HG02852 (cell line): Measurements from ENCODE around the gene SHOC2.

ENCODE experiments used
- ATAC-seq: cut with Tn5 transposase; IDR thresholded peaks from one replicate; pipeline ENCODE4 v1.9.1; 2021; ENCODE audit warnings: mild to moderate bottlenecking, moderate library complexity; ENCODE audit not compliant: unreplicated experiment

The SHOC2 gene

DNA sequence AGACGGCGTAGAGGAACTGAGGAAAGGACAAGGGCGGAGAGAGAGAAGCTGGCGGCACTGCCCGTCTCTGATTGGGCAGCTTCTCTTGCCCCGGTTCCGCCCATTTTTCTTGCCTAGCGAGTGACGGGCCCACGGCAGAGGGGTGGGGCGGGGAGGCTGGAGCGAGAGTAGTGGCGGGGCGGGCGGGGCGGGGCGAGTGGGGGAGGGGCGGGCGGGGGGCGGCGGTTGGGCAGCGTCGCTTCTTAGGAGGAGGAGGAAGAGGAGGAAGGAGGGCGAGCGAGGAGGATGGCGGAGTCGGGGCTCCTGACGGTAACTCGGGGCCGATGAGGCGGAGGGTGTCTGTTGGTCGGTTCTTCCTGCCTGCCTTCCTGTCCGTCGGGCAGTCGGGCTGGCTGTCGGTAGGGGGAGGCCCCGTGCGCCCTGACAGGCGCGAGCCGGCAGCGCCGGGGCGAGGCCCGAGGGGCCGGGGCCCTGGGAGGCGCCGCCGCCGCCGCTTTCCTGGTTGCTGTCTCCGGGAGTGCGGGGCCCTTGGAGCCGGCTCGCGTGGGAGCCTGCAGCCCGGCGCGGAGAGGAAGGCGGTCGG is at the start of gene SHOC2:
Gene SHOC2 (plus strand): TSS at position 256 of the 583 bp plus-strand sequence. CDS start 44,755 bp downstream, outside the sequence.
- peak; percentile 9 for ATAC-seq

DNA sequence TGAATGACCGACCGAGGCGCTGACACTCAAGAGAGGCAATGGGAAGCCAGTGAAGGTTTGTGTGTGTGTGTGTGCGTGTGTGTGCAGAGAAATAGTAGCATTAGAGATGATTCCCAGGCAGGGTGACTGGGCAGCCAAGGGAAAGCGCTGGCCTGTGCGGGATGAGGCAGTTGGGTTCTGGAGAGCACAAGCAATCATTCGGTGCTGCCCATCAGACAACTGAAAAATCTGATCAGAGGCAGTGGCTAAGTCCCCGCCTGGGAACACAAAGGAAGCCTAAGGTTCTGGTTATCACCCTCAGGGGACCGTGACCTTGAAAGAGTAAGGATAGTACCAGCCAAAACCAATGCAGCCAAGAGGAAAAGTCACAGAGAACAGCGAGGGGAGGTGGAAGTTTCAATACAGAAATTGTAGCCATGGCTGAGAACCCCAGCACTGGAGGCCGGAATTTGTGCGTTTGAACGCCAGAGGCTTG is 48.5 kb upstream of the SHOC2 start:
- no peak for ATAC-seq

- peak; percentile 78 for ATAC-seq
These were observed 47.9 kb upstream of the SHOC2 start, which contains the start of gene PDCD4 for GRCh38 chr10:110871298-110872084. Gene PDCD4 (plus strand): TSS chr10:110871928. CDS start chr10:110876028, 4,100 bp downstream.

GRCh38 chr10:110872145-110872983 is 47.0 kb upstream of the SHOC2 start:
- ATAC-seq = peak; percentile 42

DNA sequence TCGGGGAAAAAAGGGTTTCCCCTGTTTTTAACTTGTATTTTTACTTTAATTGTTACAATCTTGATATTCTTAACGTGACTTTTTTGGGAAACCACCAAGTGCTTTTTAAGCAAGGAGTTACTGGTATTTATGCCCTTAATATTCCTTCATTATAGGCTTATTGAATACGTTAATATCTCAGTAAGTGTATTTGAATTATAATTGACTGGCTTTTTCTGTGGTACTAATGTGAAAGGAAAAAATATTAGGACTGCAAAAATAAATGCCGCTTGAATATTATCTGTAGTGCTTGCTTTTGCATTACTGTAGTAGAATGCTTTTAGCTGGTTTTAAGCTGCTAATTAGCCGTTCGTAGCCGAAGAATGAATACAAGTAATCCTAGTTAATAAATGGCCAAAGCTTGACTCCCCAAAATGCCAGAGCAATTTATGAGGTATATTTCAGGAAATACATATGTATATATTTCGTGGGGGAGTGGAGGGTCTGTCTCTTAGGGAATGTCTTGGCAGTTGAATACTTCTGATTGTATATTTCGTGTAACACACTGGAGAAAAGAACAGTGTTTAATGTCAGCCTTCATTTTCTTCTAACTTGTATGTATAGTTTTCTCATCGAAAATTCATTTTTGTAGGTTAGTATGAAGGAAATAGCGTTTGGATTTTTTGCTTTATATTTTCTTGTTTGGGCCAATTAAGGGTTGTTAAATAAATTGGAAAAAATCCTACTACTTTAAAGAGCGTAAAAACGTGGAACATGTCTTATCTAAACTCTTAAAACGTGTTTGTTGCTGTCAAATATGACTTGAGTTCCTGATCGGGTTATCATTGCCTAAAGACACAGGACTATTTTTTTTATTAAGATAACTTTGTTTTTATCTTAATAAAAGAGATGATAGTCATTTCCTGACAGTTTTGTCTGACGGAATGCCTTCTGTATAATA is 46.1 kb upstream of the SHOC2 start:
- no peak for ATAC-seq

GRCh38 chr10:110873951-110874350 is 45.5 kb upstream of the SHOC2 start:
- ATAC-seq = no peak

DNA sequence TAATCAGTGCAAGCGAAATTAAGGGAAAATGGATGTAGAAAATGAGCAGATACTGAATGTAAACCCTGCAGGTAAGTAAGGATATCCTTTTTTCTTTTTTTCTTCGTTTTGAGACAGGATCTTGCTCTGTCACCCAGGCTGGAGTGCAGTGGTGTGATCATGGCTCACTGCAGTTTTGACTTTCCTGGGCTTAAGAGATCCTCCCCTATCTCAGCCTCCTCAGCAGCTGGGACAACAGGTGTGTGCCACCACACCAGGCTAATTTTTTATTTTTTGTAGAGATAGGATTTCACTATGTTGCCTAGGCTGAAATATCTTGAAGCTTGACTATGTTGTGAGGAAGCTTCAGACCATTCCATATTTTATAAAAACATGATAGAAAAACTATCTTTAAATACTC is 43.4 kb upstream of the SHOC2 start:
- no peak for ATAC-seq

GRCh38 chr10:110876788-110877187 is 42.6 kb upstream of the SHOC2 start:
- ATAC-seq = no peak

- ATAC-seq = no peak
These were observed 39.4 kb upstream of the SHOC2 start for GRCh38 chr10:110880012-110880411.

DNA sequence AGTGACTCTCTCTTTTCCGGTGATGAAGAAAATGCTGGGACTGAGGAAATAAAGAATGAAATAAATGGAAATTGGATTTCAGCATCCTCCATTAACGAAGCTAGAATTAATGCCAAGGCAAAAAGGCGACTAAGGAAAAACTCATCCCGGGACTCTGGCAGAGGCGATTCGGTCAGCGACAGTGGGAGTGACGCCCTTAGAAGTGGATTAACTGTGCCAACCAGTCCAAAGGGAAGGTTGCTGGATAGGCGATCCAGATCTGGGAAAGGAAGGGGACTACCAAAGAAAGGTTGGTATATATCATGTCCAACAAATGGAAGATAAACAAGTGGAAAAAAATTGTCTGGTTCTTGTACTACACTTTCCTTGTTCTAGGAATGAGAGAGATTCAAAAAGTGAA is 38.2 kb upstream of the SHOC2 start:
- no peak for ATAC-seq

DNA sequence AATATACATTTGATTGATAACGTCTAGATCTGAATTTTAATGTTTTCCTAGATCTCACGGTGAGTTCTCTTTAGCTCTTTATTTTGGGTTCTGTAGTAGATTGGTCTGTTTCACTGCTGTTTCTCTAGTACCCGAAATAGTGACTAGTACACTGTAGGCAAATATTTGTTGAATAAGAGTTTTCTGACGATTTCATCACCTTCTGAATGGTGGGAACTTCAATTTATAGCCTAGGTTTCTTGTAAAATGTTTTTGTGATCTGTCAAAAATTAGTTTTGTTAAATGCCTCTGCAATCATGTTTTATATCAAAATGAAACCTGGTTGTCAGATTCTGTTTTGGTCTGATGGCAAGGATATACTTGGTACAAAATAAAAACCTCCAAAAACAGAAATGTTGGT is 37.5 kb upstream of the SHOC2 start:
- ATAC-seq = no peak

GRCh38 chr10:110883924-110884323 is 35.5 kb upstream of the SHOC2 start:
- no peak for ATAC-seq

- no peak for ATAC-seq
These were observed 33.3 kb upstream of the SHOC2 start for GRCh38 chr10:110885932-110886674.

DNA sequence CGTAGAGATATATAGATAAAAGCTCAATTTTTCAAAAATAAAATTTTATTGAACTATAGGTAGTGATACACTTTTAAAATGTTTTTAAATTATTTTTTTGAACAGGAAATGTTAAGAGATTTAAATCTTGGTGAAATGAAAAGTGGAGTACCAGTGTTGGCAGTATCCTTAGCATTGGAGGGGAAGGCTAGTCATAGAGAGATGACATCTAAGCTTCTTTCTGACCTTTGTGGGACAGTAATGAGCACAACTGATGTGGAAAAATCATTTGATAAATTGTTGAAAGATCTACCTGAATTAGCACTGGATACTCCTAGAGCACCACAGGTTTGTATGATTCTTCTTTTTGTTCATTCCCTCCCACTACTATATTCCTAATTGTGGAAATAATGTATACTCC is 31.8 kb upstream of the SHOC2 start:
- no peak for ATAC-seq

DNA sequence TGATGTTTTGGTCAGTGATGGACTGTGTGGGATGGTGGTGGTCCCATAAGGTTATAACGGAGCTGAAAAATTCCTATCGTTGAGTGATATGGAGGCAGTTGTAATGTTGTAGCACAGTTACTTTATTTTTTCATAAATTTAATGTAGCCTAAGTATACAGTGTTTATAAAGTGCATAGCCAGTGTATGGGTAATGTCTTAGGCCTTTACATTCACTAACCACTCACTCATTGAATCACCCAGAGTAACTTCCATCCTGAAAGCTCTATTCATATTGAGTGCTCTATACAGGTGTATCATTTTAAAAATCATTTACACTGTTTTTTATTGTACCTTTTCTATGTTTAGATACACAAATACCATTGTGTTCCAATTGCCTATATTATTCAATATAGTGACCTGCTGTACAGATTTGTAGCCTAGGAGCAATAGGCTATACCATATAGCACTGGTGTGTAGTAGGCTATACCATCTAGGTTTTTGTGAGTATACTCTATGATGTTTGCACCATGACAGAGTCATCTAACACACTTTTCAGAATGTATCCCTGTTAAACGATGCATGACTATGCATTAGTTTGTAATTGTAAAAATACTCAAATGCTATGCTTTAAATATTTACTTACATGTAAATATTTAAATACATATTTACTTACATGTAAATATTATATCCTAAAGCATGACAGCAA is 26.7 kb upstream of the SHOC2 start:
- ATAC-seq = no peak

DNA sequence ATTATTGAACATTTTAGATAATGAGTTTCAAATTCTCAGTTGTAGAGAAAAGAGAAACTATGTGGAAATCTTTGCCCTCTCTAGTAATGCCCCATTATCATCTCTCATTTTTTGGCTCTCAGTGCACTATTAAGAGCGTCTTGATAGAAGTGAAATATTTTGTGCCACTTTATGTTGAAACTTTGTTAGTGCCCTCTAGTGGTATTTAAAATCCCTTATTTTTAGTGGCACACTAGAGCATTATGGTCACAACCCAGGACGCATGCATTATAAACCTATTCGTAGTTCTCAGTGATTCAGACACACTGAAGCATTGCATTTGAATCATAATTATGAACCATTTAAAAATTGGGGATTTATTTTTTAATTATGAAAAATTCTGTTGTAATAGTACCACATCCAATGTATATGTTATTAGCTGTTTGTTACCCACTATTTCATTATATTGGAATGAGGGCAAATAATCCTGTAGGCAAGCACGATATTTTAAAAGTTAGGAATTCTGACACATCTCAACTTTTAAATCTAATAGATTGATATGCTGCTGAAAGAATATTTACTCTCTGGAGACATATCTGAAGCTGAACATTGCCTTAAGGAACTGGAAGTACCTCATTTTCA is 25.7 kb upstream of the SHOC2 start:
- no peak for ATAC-seq

GRCh38 chr10:110897184-110897583 is 22.2 kb upstream of the SHOC2 start:
- ATAC-seq = no peak

- no peak for ATAC-seq
These were observed 21.0 kb upstream of the SHOC2 start for GRCh38 chr10:110898391-110898790.

- no peak for ATAC-seq
These were observed 18.4 kb upstream of the SHOC2 start for GRCh38 chr10:110900983-110901382.
